Naive thymus-derived CD4-positive, alpha-beta T cell (primary cell): ENCODE measurements around the gene KLHL36. TPM values are rescaled to one million over a fixed set of nuclear protein-coding genes. Genes with fewer than 3 reads are reported as not detected.

Experiments
- ATAC-seq: fragments of 150-1000 bp; cut with Tn5 transposase; 2 replicates; pipeline ENCODE4 v1.10.0; 2021; ENCODE audit warnings: mild to moderate bottlenecking, moderate library complexity
- CTCF ChIA-PET: fragments of 350-600 bp; sonication (Branson Sonifier 250); formaldehyde crosslinking; loops from one replicate; lab custom pipeline; 2021; ENCODE audit warnings: antibody characterized with exemption; lab: Charles Lee
- POLR2A ChIA-PET: fragments of 350-600 bp; sonication (Branson Sonifier 250); formaldehyde crosslinking; loops from one replicate; lab custom pipeline; 2021; ENCODE audit warnings: antibody characterized with exemption, inconsistent platforms; lab: Charles Lee
- DNase-seq, 9 donors: peaks; one replicate each; pipeline versions ENCODE4 v3.0.0 to v3.0.0-alpha.2; 2020 to 2022; ENCODE audit warnings: mixed read lengths in 1 of 9
- H3K27ac ChIP-seq: one replicate; pipeline ENCODE4 v1.7.0; 2013; ENCODE audit warnings: mild to moderate bottlenecking, low read depth, low read length, moderate library complexity
- H3K27me3 ChIP-seq, 2 donors: one replicate each; pipeline ENCODE4 v1.7.0; 2013; ENCODE audit warnings: low read length in 2 of 2, mild to moderate bottlenecking in 2 of 2, moderate library complexity in 2 of 2; ENCODE audit not compliant: control insufficient read depth in 2 of 2, insufficient read depth in 2 of 2
- H3K36me3 ChIP-seq, 3 experiments: 1 replicate in 2 of 3; 2 replicates in 1 of 3; pipeline ENCODE4 v1.7.0; 2013; ENCODE audit warnings: low read length in 3 of 3, mild to moderate bottlenecking in 3 of 3, moderate library complexity in 1 of 3; ENCODE audit not compliant: insufficient read depth in 3 of 3, control insufficient read depth in 2 of 3
- H3K4me1 ChIP-seq, 2 donors: one replicate each; pipeline ENCODE4 v1.7.0; 2013; ENCODE audit warnings: low read length in 2 of 2, mild to moderate bottlenecking in 2 of 2, moderate library complexity in 1 of 2; ENCODE audit not compliant: control insufficient read depth in 2 of 2, insufficient read depth in 2 of 2
- H3K4me3 ChIP-seq: 2 replicates; pipeline ENCODE4 v1.7.0; 2013; ENCODE audit warnings: mild to moderate bottlenecking, low read length
- H3K9me3 ChIP-seq, 3 experiments: 1 replicate in 2 of 3; 2 replicates in 1 of 3; pipeline ENCODE4 v1.7.0; 2013; ENCODE audit warnings: low read length in 3 of 3; ENCODE audit not compliant: control insufficient read depth in 2 of 3
- H3K27ac Mint-ChIP-seq, 9 donors: one replicate each; pipeline ENCODE4 v1.8.0; 2020 to 2022; ENCODE audit warnings: mixed read lengths in 9 of 9, mild to moderate bottlenecking in 8 of 9, moderate library complexity in 5 of 9, inconsistent platforms in 2 of 9
- H3K27me3 Mint-ChIP-seq, 5 donors: one replicate each; pipeline ENCODE4 v1.8.0; 2021 to 2022; ENCODE audit warnings: mixed read lengths in 5 of 5, mild to moderate bottlenecking in 1 of 5
- H3K36me3 Mint-ChIP-seq, 5 donors: one replicate each; pipeline ENCODE4 v1.8.0; 2020 to 2022; ENCODE audit warnings: mixed read lengths in 5 of 5, mild to moderate bottlenecking in 3 of 5, inconsistent platforms in 1 of 5
- H3K4me1 Mint-ChIP-seq, 7 donors: one replicate each; pipeline ENCODE4 v1.8.0; 2020 to 2022; ENCODE audit warnings: mixed read lengths in 7 of 7, mild to moderate bottlenecking in 3 of 7, inconsistent platforms in 1 of 7
- H3K4me3 Mint-ChIP-seq, 10 donors: one replicate each; pipeline ENCODE4 v1.8.0; 2020 to 2022; ENCODE audit warnings: mild to moderate bottlenecking in 10 of 10, mixed read lengths in 10 of 10, moderate library complexity in 6 of 10, inconsistent platforms in 2 of 10
- H3K9me3 Mint-ChIP-seq, 11 donors: one replicate each; pipeline ENCODE4 v1.8.0; 2020 to 2022; ENCODE audit warnings: mixed read lengths in 11 of 11, mild to moderate bottlenecking in 4 of 11, inconsistent platforms in 1 of 11, moderate library complexity in 1 of 11
- intact Hi-C, 2 donors: fragments of 100-400 bp; cut with micrococcal nuclease; formaldehyde crosslinking; loops; one replicate each; pipeline ENCODE4 v1.15.1; 2023
- polyA plus RNA-seq, 2 donors: library from polyadenylated mRNA; unstranded; fragments of 300-500 nt; fragmentation: Illumina TruSeq; gene quantifications; one replicate each; pipeline ENCODE4 v1.2.3, GENCODE V29; 2021
- total RNA-seq, 6 experiments: library from RNA in 5 of 6; stranded (reverse) in 5 of 6; gene quantifications; 1 replicate in 5 of 6; 2 replicates in 1 of 6; pipeline ENCODE4 v1.2.3 and lab custom pipeline; 2021 to 2026

Gene KLHL36
- total and polyA plus RNA-seq, 7 experiments from 2014 or later: 45.8 to 161 (median 80.0) TPM

DNA sequence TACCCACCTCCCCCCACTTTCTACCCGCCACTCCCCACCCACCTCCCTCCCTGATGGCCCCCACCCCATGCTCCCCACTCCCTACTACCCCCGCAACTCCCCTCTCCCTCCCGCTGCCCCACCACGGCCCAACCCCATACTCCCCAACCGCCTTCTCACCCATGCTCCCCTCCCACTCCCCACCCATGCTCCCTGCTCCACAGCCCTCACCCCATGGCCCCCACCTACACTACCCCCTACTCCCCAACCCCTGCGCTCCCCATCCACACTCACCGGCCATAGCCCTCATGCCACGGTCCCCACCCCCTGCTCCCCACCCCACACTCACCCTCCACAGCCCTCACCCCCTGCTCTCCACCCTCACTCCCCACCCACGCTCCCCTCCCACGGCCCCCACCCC is 44.4 kb upstream of the KLHL36 start:
- H3K9me3 ChIP-seq: no peaks in the 10 kb centered on the region
- POLR2A ChIA-PET: interaction anchor here (6.1 kb wide), 1 partner anchor 12 kb away, joined by 79 read pairs; the partner anchor contains the start of gene COTL1
- ATAC-seq (no peak), DNase-seq (no peak)
- peak overlapping the region in 2 of 10 donors; percentile 50 to 64 for H3K4me3 Mint-ChIP-seq
- H3K4me1 ChIP-seq: peaks cover 87 to 94% of the 10 kb centered on the region in 2 donors
- H3K4me3 ChIP-seq: no peak overlapping the region
- peak overlapping the region in 6 of 9 donors; percentile 64 to 98 (median 88) for H3K27ac Mint-ChIP-seq
- peaks cover 68 to 96% (median 93%) of the 10 kb centered on the region in 7 donors for H3K4me1 Mint-ChIP-seq
- intact Hi-C loops: loop anchor here in 1 of 2 donors (5.0 kb wide), 1 partner anchor 423 kb away; the partner anchor contains the start of gene KIAA0513
- CTCF ChIA-PET: no interaction called here
- no peaks in the 10 kb centered on the region for H3K36me3 ChIP-seq
- peaks cover 0 to 52% (median 4%) of the 10 kb centered on the region in 5 donors for H3K36me3 Mint-ChIP-seq
- H3K9me3 Mint-ChIP-seq: peaks cover 0 to 4% (median 0%) of the 10 kb centered on the region in 11 donors
- no peaks in the 10 kb centered on the region for H3K27me3 ChIP-seq
- no peak overlapping the region for H3K27ac ChIP-seq
- no peaks in the 10 kb centered on the region for H3K27me3 Mint-ChIP-seq

DNA sequence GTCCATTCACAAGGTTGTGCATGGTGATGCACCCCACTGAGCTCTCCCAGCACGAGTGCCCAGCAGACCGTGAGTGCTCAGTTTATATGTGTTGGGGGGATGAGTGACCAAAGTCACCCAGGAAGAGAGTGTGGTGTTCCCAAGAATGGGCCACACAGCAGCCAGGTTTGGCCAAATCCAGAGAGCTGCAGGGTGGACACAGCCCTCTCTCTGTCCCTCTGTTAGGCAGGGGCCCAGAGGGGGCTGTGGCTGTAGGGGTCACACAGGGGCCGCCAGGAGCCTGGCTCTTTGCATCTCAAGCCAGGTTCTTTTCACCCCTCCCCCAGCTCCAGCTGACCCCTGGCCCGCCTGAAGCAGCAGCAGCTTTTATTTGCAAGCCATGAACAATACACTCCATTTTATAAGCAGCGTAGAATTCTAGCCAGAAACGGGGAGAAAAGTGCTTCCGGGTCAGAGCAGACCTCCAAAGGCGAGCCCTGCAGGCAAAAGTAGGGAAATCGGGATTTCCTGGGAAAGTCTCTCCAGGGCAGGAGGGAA is 43.8 kb upstream of the KLHL36 start:
- DNase-seq: no peak
- H3K4me1 ChIP-seq: peaks cover 86 to 94% of the 10 kb centered on the region in 2 donors
- no peak overlapping the region for H3K4me3 ChIP-seq
- Mint-ChIP-seq H3K27ac (peak overlapping the region in 8 of 9 donors; percentile 68 to 94 (median 88)), H3K27me3 (no peaks in the 10 kb centered on the region), H3K9me3 (peaks cover 0 to 4% (median 0%) of the 10 kb centered on the region in 11 donors), H3K4me1 (peaks cover 69 to 96% (median 93%) of the 10 kb centered on the region in 7 donors), H3K4me3 (peak overlapping the region in 3 of 10 donors; percentile 4 to 73 (median 50)), H3K36me3 (peaks cover 0 to 54% (median 4%) of the 10 kb centered on the region in 5 donors)
- ChIA-PET POLR2A (interaction anchor here (6.1 kb wide), 1 partner anchor 11 kb away, joined by 79 read pairs; the partner anchor contains the start of gene COTL1), CTCF (no interaction called here)
- H3K36me3 ChIP-seq: no peaks in the 10 kb centered on the region
- peak overlapping the region; percentile 51 for H3K27ac ChIP-seq
- ATAC-seq: no peak
- intact Hi-C loops: loop anchor here in 1 of 2 donors (5.0 kb wide), 1 partner anchor 423 kb away; the partner anchor contains the start of gene KIAA0513
- H3K27me3 ChIP-seq: no peaks in the 10 kb centered on the region
- no peaks in the 10 kb centered on the region for H3K9me3 ChIP-seq

DNA sequence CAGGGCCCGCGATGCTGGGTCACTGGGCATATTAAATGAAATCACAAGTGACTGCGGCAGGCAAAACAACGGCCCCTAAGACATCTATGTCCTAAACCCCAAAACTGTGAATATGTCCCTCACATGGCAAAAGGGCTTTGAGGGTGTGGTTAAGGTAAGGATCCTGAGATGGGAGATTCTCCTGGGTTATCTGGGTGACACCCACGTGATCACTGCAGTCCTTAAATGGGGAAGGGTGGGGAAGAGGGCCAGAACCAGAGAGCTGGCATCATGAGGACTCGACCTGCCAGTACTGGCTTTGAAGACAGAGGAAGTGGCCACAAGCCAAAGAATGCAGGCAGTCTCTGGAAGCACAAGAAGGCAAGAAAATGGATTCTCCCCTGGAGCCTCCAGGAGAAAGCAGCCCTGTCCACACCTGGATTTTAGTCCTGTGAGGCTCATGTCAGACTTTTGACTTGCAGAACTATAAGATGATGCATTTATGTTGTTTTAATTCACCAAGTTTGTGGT is 42.9 kb upstream of the KLHL36 start:
- Mint-ChIP-seq H3K27ac (peak overlapping the region; percentile 41 to 94 (median 76)), H3K36me3 (peaks cover 0 to 61% (median 4%) of the 10 kb centered on the region in 5 donors), H3K9me3 (peaks cover 0 to 4% (median 0%) of the 10 kb centered on the region in 11 donors), H3K27me3 (no peaks in the 10 kb centered on the region), H3K4me3 (peak overlapping the region in 5 of 10 donors; percentile 23 to 89 (median 31)), H3K4me1 (peaks cover 68 to 96% (median 93%) of the 10 kb centered on the region in 7 donors)
- H3K4me3 ChIP-seq: no peak overlapping the region
- peaks cover 86 to 94% of the 10 kb centered on the region in 2 donors for H3K4me1 ChIP-seq
- peaks cover 0 to 5% (median 0%) of the 10 kb centered on the region in 3 experiments for H3K36me3 ChIP-seq
- no peaks in the 10 kb centered on the region for H3K9me3 ChIP-seq
- no peak overlapping the region for H3K27ac ChIP-seq
- no peaks in the 10 kb centered on the region for H3K27me3 ChIP-seq
- intact Hi-C loops: no loop called here
- ChIA-PET CTCF (no interaction called here), POLR2A (interaction anchor here (1.1 to 4.4 kb wide), 4 partner anchors 7 to 91 kb away, joined by 4 to 32 read pairs (median 19); no protein-coding TSS in a partner anchor)
- ATAC-seq (no peak), DNase-seq (no peak)

DNA sequence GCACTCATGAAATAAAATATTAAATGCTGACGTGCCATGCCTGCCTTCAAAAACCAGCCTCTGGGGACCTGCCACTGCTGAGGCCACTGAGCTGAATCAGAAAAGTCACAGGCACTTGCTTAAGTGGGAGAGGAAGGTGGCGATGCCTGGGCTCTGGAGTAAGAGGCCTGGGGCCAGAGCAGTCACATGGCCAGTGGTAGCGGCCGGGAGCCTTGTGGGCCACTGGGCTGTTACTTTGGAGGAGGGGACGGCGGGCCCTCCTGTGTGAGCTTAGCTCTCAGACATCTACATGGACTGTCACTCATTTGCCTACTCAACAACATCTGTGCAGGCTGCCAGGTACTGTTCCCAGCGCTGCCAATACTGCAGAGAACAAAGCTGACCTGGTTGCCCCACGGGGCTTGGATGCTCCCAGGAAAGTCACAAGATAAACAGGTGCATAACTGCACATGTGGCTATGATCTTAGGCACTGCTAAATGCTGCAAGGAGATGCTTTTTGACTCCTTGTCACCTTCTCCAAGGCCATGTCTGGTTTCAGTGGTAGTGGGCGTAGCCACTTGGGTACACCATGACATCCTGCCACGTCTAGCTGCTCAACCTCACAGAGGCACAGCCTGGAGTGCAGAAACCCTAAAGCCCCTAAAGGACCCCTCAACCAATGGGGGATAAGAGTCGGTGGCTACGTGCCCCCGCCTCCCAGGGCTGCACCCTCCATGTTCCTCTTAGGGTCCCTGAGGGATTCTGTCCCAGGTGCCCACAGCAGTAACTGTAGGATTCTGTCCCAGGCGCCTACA is 42.0 kb upstream of the KLHL36 start:
- ChIA-PET POLR2A (interaction anchor here (0.6 to 4.4 kb wide), 8 partner anchors 7 to 160 kb away, joined by 3 to 32 read pairs (median 5); no protein-coding TSS in a partner anchor), CTCF (interaction anchor here (1.0 to 1.7 kb wide), 2 partner anchors 9 to 17 kb away, joined by 3 to 4 read pairs; no protein-coding TSS in a partner anchor)
- Mint-ChIP-seq H3K27ac (peak overlapping the region; percentile 69 to 96 (median 91)), H3K4me3 (peak overlapping the region; percentile 12 to 89 (median 74)), H3K9me3 (peaks cover 0 to 6% (median 0%) of the 10 kb centered on the region in 11 donors), H3K36me3 (peaks cover 2 to 67% (median 8%) of the 10 kb centered on the region in 5 donors), H3K27me3 (no peaks in the 10 kb centered on the region), H3K4me1 (peaks cover 67 to 96% (median 93%) of the 10 kb centered on the region in 7 donors)
- intact Hi-C loops: no loop called here
- H3K4me1 ChIP-seq: peaks cover 86 to 93% of the 10 kb centered on the region in 2 donors
- peak in 2 of 9 donors; percentile 36 to 43 for DNase-seq
- H3K4me3 ChIP-seq: no peak overlapping the region
- peak; percentile 29 for ATAC-seq
- H3K36me3 ChIP-seq: peaks cover 0 to 5% (median 4%) of the 10 kb centered on the region in 3 experiments
- H3K27me3 ChIP-seq: no peaks in the 10 kb centered on the region
- peak overlapping the region; percentile 54 for H3K27ac ChIP-seq
- H3K9me3 ChIP-seq: no peaks in the 10 kb centered on the region

DNA sequence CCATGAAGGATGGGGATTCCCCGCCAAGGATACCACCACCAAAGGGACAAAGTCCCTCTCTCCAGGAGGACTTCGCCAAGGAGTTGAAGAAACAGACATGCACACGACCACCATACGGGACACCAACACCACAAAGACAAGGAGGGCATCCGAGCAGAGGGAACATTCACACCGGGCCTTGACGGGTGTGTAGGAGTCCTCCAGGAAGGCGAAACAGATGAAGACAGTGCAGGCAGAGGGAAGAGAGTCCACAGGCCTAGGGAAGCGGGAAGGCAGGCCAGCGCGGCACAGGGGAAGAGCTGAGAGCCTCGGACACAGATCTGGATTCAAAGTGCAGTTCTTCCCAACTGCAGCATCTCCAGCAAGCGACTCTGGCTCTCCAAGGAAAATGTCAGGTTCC is 41.2 kb upstream of the KLHL36 start:
- Mint-ChIP-seq H3K36me3 (peaks cover 4 to 72% (median 11%) of the 10 kb centered on the region in 5 donors), H3K4me1 (peaks cover 67 to 97% (median 94%) of the 10 kb centered on the region in 7 donors), H3K27ac (peak overlapping the region; percentile 69 to 96 (median 94)), H3K9me3 (peaks cover 0 to 6% (median 0%) of the 10 kb centered on the region in 11 donors), H3K4me3 (peak overlapping the region; percentile 50 to 89 (median 74)), H3K27me3 (no peaks in the 10 kb centered on the region)
- intact Hi-C loops: no loop called here
- no peak for ATAC-seq
- DNase-seq: no peak
- ChIA-PET CTCF (interaction anchor here (1.6 to 1.7 kb wide), 2 partner anchors 16 to 96 kb away, joined by 4 read pairs; no protein-coding TSS in a partner anchor), POLR2A (interaction anchor here (0.9 to 4.4 kb wide), 7 partner anchors 8 to 101 kb away, joined by 3 to 32 read pairs (median 6); no protein-coding TSS in a partner anchor)
- H3K27me3 ChIP-seq: no peaks in the 10 kb centered on the region
- H3K36me3 ChIP-seq: peaks cover 0 to 5% (median 4%) of the 10 kb centered on the region in 3 experiments
- no peak overlapping the region for H3K4me3 ChIP-seq
- H3K4me1 ChIP-seq: peaks cover 86 to 93% of the 10 kb centered on the region in 2 donors
- H3K27ac ChIP-seq: peak overlapping the region; percentile 54
- no peaks in the 10 kb centered on the region for H3K9me3 ChIP-seq
